Stomach smooth muscle (tissue), 2 donors: ENCODE measurements around the gene CAPS2.
"Not testable (repeated sequence)": the region's sequence is repeated elsewhere in the genome, so short reads cannot be mapped to it uniquely, and the experiment has no call there.

Experiments
- H3K27ac ChIP-seq: one replicate; pipeline ENCODE4 v1.7.0; 2013; ENCODE audit warnings: mild to moderate bottlenecking, low read length, inconsistent platforms
- H3K27me3 ChIP-seq, 2 donors: one replicate each; pipeline ENCODE4 v1.7.0; 2013; ENCODE audit warnings: low read length in 2 of 2; ENCODE audit not compliant: insufficient read depth in 2 of 2, control insufficient read depth in 1 of 2
- H3K36me3 ChIP-seq, 2 donors: one replicate each; pipeline ENCODE4 v1.7.0; 2013; ENCODE audit warnings: low read length in 2 of 2; ENCODE audit not compliant: control insufficient read depth in 2 of 2, insufficient read depth in 2 of 2
- H3K4me1 ChIP-seq: one replicate; pipeline ENCODE4 v1.7.0; 2013; ENCODE audit warnings: low read length; ENCODE audit not compliant: control insufficient read depth, insufficient read depth
- H3K4me3 ChIP-seq, 2 donors: one replicate each; pipeline ENCODE4 v1.7.0; 2013; ENCODE audit warnings: low read length in 2 of 2
- H3K9ac ChIP-seq, 2 donors: one replicate each; pipeline ENCODE4 v1.7.0; 2013; ENCODE audit warnings: low read length in 2 of 2, mild to moderate bottlenecking in 1 of 2
- H3K9me3 ChIP-seq, 2 donors: one replicate each; pipeline ENCODE4 v1.7.0; 2013; ENCODE audit warnings: low read length in 2 of 2; ENCODE audit not compliant: control insufficient read depth in 2 of 2
- donor health status: healthy.
- donor health status: Pancreatic carcinoma.

The CAPS2 gene

GRCh38 chr12:75329918-75330826 lies at the start of gene CAPS2:
CAPS2 (minus strand) TSS chr12:75330324; CDS start chr12:75326498, 3,826 bp downstream.
- Histone ChIP-seq H3K4me3 (peak within 1 kb of the TSS; percentile 81 to 87), H3K9ac (peak within 1 kb of the TSS; percentile 36 to 51), H3K36me3 (no peaks in the 10 kb centered on the region), H3K9me3 (no peaks in the 10 kb centered on the region), H3K27ac (no peak within 1 kb of the TSS), H3K27me3 (no peaks in the 10 kb centered on the region), H3K4me1 (peaks cover 4% of the 10 kb centered on the region)

GRCh38 chr12:75378354-75378753 lies 48.2 kb upstream of the CAPS2 start:
- H3K9me3 ChIP-seq = no peaks in the 10 kb centered on the region
- H3K36me3 ChIP-seq = no peaks in the 10 kb centered on the region
- no peaks in the 10 kb centered on the region for H3K4me1 ChIP-seq
- peak overlapping the region; percentile 37 for H3K27ac ChIP-seq
- no peak overlapping the region for H3K4me3 ChIP-seq
- no peaks in the 10 kb centered on the region for H3K27me3 ChIP-seq
- H3K9ac ChIP-seq = peak overlapping the region in 1 of 2 donors; percentile 36

GRCh38 chr12:75374971-75375370 lies 44.8 kb upstream of the CAPS2 start:
- H3K4me3 ChIP-seq = no peak overlapping the region
- H3K9ac ChIP-seq = no peak overlapping the region

GRCh38 chr12:75366629-75367028 lies 36.5 kb upstream of the CAPS2 start:
- Histone ChIP-seq H3K4me3 (no peak overlapping the region), H3K27me3 (no peaks in the 10 kb centered on the region), H3K9me3 (no peaks in the 10 kb centered on the region), H3K36me3 (no peaks in the 10 kb centered on the region), H3K27ac (no peak overlapping the region), H3K4me1 (no peaks in the 10 kb centered on the region), H3K9ac (no peak overlapping the region)

More at GRCh38 chr12:75374971-75375370, 44.8 kb upstream of the CAPS2 start:
- Histone ChIP-seq H3K4me1 (no peaks in the 10 kb centered on the region), H3K27ac (no peak overlapping the region), H3K36me3 (no peaks in the 10 kb centered on the region), H3K27me3 (no peaks in the 10 kb centered on the region), H3K9me3 (no peaks in the 10 kb centered on the region)

- Histone ChIP-seq H3K27ac (no peak overlapping the region), H3K4me1 (no peaks in the 10 kb centered on the region), H3K4me3 (no peak overlapping the region)
Measured at GRCh38 chr12:75364919-75365318, 34.8 kb upstream of the CAPS2 start.

GRCh38 chr12:75361408-75361807 lies 31.3 kb upstream of the CAPS2 start:
- no peak overlapping the region for H3K27ac ChIP-seq
- H3K27me3 ChIP-seq = no peaks in the 10 kb centered on the region
- no peaks in the 10 kb centered on the region for H3K36me3 ChIP-seq
- no peaks in the 10 kb centered on the region for H3K9me3 ChIP-seq
- H3K4me1 ChIP-seq = no peaks in the 10 kb centered on the region
- H3K9ac ChIP-seq = no peak overlapping the region
- H3K4me3 ChIP-seq = no peak overlapping the region

More at GRCh38 chr12:75364919-75365318, 34.8 kb upstream of the CAPS2 start:
- Histone ChIP-seq H3K9me3 (no peaks in the 10 kb centered on the region), H3K36me3 (no peaks in the 10 kb centered on the region), H3K27me3 (no peaks in the 10 kb centered on the region), H3K9ac (no peak overlapping the region)

GRCh38 chr12:75360920-75361319 lies 30.8 kb upstream of the CAPS2 start:
- Histone ChIP-seq H3K9ac (no peak overlapping the region), H3K36me3 (no peaks in the 10 kb centered on the region), H3K9me3 (no peaks in the 10 kb centered on the region), H3K4me1 (no peaks in the 10 kb centered on the region), H3K4me3 (no peak overlapping the region), H3K27ac (no peak overlapping the region), H3K27me3 (no peaks in the 10 kb centered on the region)

GRCh38 chr12:75354011-75354410 lies 23.9 kb upstream of the CAPS2 start:
- Histone ChIP-seq H3K9me3 (no peaks in the 10 kb centered on the region), H3K4me3 (no peak overlapping the region), H3K27me3 (no peaks in the 10 kb centered on the region)

GRCh38 chr12:75350413-75350812 lies 20.3 kb upstream of the CAPS2 start:
- no peaks in the 10 kb centered on the region for H3K27me3 ChIP-seq

More at GRCh38 chr12:75354011-75354410, 23.9 kb upstream of the CAPS2 start:
- no peak overlapping the region for H3K9ac ChIP-seq
- no peaks in the 10 kb centered on the region for H3K36me3 ChIP-seq
- H3K4me1 ChIP-seq = no peaks in the 10 kb centered on the region
- no peak overlapping the region for H3K27ac ChIP-seq

GRCh38 chr12:75349946-75350345 lies 19.8 kb upstream of the CAPS2 start:
- Histone ChIP-seq H3K4me1 (no peaks in the 10 kb centered on the region), H3K36me3 (no peaks in the 10 kb centered on the region), H3K27me3 (no peaks in the 10 kb centered on the region), H3K9ac (no peak overlapping the region), H3K9me3 (no peaks in the 10 kb centered on the region), H3K4me3 (no peak overlapping the region), H3K27ac (no peak overlapping the region)

More at GRCh38 chr12:75350413-75350812, 20.3 kb upstream of the CAPS2 start:
- no peaks in the 10 kb centered on the region for H3K36me3 ChIP-seq
- H3K27ac ChIP-seq = no peak overlapping the region
- no peaks in the 10 kb centered on the region for H3K4me1 ChIP-seq
- H3K4me3 ChIP-seq = no peak overlapping the region
- H3K9me3 ChIP-seq = no peaks in the 10 kb centered on the region
- no peak overlapping the region for H3K9ac ChIP-seq

GRCh38 chr12:75346215-75346614 lies 16.1 kb upstream of the CAPS2 start:
- not testable (repeated sequence) for H3K36me3 ChIP-seq, H3K9ac ChIP-seq, H3K9me3 ChIP-seq, H3K4me3 ChIP-seq, H3K27ac ChIP-seq, H3K4me1 ChIP-seq, H3K27me3 ChIP-seq
